ENCODE results near the gene TENT5A. TPM values are rescaled to one million over a fixed set of nuclear protein-coding genes. Genes with fewer than 3 reads are reported as not detected.

Gene TENT5A
- total and polyA plus RNA-seq, 8 donors = 7.2 to 23.2 (median 10.0) TPM

DNA sequence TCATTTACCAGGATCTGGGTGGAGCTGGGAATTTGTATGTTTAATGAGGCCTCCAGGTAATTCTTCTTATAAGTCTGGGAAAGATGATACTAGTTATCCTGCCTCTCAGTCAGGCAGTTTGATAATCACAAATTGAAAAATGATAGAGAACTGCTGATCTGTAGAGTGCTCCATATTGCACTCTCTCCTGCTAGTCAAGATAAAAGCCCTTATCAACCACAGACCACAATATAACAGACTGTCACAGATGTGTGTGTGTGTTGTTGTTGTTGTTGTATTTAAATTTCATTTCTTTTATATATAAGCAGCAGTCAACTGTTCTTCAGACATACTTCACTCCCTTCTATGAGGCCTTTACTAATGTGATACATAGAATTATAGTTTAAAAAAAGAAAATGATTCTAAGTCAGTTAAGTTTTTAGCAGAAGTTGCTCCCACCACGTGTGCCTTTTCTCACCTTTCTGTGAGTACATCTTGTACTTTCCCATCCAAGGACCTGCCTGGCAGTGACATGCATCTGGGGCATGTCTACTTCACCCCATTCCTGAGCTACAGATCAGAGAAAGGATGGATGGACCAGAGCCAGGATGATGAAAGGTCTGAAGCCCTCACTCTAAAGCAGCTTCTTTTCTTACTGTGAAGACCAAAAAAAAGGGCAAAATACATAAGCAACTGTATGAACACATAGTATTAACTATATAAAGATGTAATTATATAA is 29.8 kb downstream of the TENT5A start:
- no peaks in the 10 kb centered on the region for H3K9me3 ChIP-seq
- H3K27ac ChIP-seq = no peak overlapping the region
- TF ChIP-seq, protein P1, sequence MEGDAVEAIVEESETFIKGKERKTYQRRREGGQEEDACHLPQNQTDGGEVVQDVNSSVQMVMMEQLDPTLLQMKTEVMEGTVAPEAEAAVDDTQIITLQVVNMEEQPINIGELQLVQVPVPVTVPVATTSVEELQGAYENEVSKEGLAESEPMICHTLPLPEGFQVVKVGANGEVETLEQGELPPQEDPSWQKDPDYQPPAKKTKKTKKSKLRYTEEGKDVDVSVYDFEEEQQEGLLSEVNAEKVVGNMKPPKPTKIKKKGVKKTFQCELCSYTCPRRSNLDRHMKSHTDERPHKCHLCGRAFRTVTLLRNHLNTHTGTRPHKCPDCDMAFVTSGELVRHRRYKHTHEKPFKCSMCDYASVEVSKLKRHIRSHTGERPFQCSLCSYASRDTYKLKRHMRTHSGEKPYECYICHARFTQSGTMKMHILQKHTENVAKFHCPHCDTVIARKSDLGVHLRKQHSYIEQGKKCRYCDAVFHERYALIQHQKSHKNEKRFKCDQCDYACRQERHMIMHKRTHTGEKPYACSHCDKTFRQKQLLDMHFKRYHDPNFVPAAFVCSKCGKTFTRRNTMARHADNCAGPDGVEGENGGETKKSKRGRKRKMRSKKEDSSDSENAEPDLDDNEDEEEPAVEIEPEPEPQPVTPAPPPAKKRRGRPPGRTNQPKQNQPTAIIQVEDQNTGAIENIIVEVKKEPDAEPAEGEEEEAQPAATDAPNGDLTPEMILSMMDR (IDR thresholded peaks at IDR 0.05) = no peak
- H3K4me3 ChIP-seq = no peak overlapping the region
- DNase-seq (no peak), ATAC-seq (no peak)
- H3K4me1 ChIP-seq = no peaks in the 10 kb centered on the region
- no peaks in the 10 kb centered on the region for H3K36me3 ChIP-seq
- H3K27me3 ChIP-seq = no peaks in the 10 kb centered on the region
- intact Hi-C loops (cut with DNase I) = no loop called here

DNA sequence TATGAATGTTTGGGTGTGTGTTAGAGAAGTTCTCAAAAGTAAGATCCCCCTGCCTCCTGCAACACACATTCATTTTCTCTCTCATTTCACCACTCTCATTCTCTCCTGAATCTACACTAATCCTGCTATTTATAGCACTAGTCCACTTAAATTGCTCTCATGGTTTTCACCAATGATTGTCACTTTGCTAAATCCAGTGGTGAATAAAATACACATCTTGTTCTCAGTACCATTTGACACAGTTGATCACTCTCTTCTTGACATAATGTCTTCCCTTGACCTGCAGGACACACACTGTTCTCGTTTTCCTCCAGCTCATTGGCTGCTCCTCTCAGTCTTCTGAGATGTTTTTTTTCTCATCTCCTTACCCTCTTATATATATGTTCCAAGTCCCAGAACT is 32.1 kb downstream of the TENT5A start:
- H3K36me3 ChIP-seq = no peaks in the 10 kb centered on the region
- intact Hi-C loops (cut with DNase I) = no loop called here
- H3K27me3 ChIP-seq = no peaks in the 10 kb centered on the region
- ATAC-seq (no peak), DNase-seq (no peak)
- TF ChIP-seq, protein P1 (IDR thresholded peaks at IDR 0.05) = no peak
- H3K9me3 ChIP-seq = no peaks in the 10 kb centered on the region
- no peaks in the 10 kb centered on the region for H3K4me1 ChIP-seq
- no peak overlapping the region for H3K4me3 ChIP-seq
- no peak overlapping the region for H3K27ac ChIP-seq

DNA sequence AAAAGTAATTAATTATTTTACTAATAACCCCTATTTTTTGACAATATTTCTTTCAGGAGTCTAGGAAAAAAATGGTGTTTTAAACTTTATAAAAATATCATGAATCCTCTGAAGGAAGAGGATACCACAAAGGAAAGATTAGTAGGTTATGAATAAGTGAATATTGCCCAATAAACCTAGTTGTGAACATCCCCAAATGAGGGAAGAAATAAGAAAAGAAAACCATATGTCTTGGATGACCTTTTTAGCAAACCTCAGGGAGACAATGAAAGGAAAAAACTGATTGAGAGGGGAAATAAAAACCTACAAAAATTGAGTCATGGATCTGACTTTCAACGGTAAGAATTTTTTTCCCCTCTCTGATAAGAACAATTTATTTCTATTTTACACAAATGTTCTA is 34.4 kb downstream of the TENT5A start:
- H3K27me3 ChIP-seq = no peaks in the 10 kb centered on the region

DNA sequence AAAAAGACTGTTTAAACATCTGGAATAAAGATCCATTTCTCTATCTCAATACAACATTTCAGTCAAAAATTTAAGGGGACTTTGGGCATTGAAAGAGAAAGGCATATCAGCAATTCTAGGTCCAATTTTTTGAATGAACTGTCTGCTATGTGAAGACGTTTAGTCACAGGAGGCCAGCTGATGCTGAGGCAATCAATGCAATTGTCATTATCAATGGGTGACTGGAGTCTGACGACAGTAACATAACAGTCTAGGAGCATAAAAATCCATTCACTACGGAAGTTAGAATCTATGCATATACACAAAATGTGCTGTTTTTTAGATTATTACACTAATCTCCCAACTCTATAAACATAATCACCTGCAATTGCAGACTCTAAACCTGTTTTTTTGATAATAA is 37.8 kb downstream of the TENT5A start:
- no peaks in the 10 kb centered on the region for H3K9me3 ChIP-seq
- ATAC-seq (no peak), DNase-seq (no peak)
- intact Hi-C loops (cut with DNase I) = no loop called here
- H3K36me3 ChIP-seq = no peaks in the 10 kb centered on the region
- H3K27ac ChIP-seq = no peak overlapping the region
- H3K4me3 ChIP-seq = no peak overlapping the region
- TF ChIP-seq, protein P1 (IDR thresholded peaks at IDR 0.05) = no peak
- H3K27me3 ChIP-seq = no peaks in the 10 kb centered on the region
- no peaks in the 10 kb centered on the region for H3K4me1 ChIP-seq

More for the DNA sequence above, 34.4 kb downstream of the TENT5A start:
- Histone ChIP-seq H3K9me3 (no peaks in the 10 kb centered on the region), H3K36me3 (no peaks in the 10 kb centered on the region), H3K27ac (no peak overlapping the region), H3K4me1 (no peaks in the 10 kb centered on the region), H3K4me3 (no peak overlapping the region)
- DNase-seq (no peak), ATAC-seq (no peak)
- intact Hi-C loops (cut with DNase I) = no loop called here
- TF ChIP-seq, protein P1 (IDR thresholded peaks at IDR 0.05) = no peak

DNA sequence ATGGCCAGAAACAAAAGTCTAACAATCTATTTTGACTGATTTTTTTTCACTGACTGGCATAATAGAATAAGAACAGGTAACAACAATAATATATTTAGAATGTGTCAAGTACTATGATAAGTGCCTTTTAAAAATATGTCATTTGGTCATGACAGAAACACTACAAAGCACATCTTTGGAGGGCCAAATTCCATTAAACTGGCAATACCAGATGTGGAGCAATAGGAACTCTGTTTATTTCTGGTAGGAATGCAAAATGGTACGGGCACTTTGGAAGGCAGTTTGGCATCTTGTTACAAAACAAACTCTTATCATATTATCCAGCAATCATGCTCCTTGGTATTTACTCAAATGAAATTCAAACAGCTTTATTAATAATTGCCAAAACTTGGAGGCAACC is 39.3 kb downstream of the TENT5A start:
- Histone ChIP-seq H3K36me3 (no peaks in the 10 kb centered on the region), H3K4me3 (no peak overlapping the region), H3K9me3 (no peaks in the 10 kb centered on the region), H3K27ac (no peak overlapping the region), H3K27me3 (no peaks in the 10 kb centered on the region), H3K4me1 (no peaks in the 10 kb centered on the region)
- TF ChIP-seq, protein P1 (IDR thresholded peaks at IDR 0.05) = no peak
- ATAC-seq = no peak
- intact Hi-C loops (cut with DNase I) = no loop called here
- DNase-seq = no peak

Data from left lung (tissue), 10 donors.